Measurements from ENCODE around the gene CLTC. TPM values are rescaled to one million over a fixed set of nuclear protein-coding genes. Genes with fewer than 3 reads are reported as not detected.
"Not testable (repeated sequence)": the region's sequence is repeated elsewhere in the genome, so short reads cannot be mapped to it uniquely, and the experiment has no call there.

Gene CLTC
- 100 to 1,000 TPM; 120 to 232 (median 142) TPM for total RNA-seq
- long read RNA-seq, partial matches to known transcripts: 1 of 4 reads
- long read RNA-seq, other reads (novel, unspliced or antisense): 2 of 4 reads

DNA sequence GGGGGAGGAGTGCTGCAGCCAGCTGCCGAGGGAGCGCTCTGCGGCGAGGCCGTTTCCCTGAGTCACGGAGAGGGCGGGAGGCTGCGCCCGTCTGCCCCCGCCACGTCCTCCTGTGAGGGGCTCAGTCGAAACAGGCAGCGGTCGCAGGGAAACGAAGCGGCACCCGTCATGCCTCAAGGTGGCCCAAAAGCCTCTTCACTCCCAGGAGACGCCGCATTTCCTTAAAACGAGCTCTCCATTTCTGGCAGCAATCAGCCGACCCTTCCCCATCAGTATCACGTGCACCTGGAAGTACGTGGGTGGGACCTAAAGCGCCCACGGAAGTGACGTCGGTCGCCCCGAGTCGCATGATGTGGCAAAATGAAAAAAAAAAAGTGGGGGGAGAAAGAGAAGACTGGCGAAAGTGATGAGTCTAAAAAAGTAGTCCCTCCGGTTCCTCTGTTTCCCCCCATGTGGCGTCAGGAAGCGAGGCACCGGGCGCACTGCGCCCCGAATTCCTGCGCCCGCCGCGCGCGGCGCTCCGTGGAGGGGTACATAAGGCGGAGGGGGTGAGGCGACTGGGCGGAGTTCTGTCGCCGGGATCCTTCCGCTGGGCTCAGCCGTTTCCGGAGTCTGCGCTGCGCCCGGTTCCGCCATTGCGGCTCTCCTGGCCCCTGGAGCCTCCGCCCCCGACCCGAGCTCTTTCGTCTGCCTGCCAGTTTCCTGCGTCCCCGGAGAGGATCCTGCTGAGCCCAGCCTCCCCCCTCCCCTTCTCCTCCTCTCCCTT lies at the start of gene CLTC:
Gene CLTC, plus strand, starts transcription at position 598 of the 766 bp plus-strand sequence. CDS start 237 bp downstream, outside the sequence.
- WGBS (ENCODE audit: insufficient coverage, low coverage, low lambda C conversion rate, missing lambda C conversion rate): under 1% methylated on average over 29 of the region's 65 CpGs
- Histone ChIP-seq H3K9me3 (no peaks in the 10 kb centered on the region), H3K27ac (peak within 1 kb of the TSS; percentile 95 to 99 (median 98)), H3K4me1 (peaks cover 0 to 41% (median 9%) of the 10 kb centered on the region in 4 donors), H3K36me3 (no peaks in the 10 kb centered on the region), H3K4me3 (peak within 1 kb of the TSS; percentile 78 to 84 (median 79)), H3K27me3 (no peaks in the 10 kb centered on the region)
- peak; percentile 95 for TF ChIP-seq POLR2A (IDR thresholded peaks at IDR 0.05)
- TF ChIP-seq, protein P1, sequence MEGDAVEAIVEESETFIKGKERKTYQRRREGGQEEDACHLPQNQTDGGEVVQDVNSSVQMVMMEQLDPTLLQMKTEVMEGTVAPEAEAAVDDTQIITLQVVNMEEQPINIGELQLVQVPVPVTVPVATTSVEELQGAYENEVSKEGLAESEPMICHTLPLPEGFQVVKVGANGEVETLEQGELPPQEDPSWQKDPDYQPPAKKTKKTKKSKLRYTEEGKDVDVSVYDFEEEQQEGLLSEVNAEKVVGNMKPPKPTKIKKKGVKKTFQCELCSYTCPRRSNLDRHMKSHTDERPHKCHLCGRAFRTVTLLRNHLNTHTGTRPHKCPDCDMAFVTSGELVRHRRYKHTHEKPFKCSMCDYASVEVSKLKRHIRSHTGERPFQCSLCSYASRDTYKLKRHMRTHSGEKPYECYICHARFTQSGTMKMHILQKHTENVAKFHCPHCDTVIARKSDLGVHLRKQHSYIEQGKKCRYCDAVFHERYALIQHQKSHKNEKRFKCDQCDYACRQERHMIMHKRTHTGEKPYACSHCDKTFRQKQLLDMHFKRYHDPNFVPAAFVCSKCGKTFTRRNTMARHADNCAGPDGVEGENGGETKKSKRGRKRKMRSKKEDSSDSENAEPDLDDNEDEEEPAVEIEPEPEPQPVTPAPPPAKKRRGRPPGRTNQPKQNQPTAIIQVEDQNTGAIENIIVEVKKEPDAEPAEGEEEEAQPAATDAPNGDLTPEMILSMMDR (IDR thresholded peaks at IDR 0.05): no peak
- intact Hi-C loops (cut with DNase I): no loop called here
- DNase-seq: peak; percentile 92 to 95 (median 94)
- ATAC-seq: peak; percentile 87 to 94 (median 89)

DNA sequence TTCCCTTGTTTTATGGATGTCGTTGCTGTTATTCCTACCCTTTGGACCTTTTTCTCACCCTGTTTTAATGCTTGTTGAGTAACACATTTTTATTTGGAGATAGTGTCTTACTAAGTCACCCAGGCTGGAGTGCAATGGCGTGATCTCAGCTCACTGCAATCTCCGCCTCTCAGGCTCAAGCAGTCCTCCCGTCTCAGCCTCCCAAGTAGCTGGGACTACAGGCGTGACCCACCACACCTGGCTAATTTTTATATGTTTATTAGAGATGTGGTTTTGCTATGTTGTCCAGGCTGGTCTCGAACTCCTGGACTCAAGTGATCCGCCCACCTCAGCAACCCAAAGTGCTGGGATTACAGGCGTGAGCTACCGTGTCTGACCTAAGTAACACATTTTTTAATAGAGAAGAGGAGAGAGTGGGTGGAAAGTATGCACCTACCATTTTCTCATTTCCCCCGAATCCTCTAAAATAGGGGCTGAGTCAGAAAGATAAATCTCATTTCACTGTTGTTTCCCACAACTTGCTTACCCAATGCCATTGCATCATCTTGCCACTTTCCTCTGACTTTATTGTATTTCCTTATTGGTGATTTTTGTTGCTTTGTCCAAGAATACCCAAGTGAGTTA lies 47.3 kb upstream of the CLTC start:
- 84% methylated on average over 10 of the region's 10 CpGs for WGBS (ENCODE audit: insufficient coverage, low coverage, low lambda C conversion rate, missing lambda C conversion rate)
- Histone ChIP-seq H3K27ac (no peak overlapping the region), H3K9me3 (no peaks in the 10 kb centered on the region), H3K4me3 (no peak overlapping the region), H3K4me1 (no peaks in the 10 kb centered on the region), H3K36me3 (peaks cover 0 to 6% (median 0%) of the 10 kb centered on the region in 4 donors), H3K27me3 (no peaks in the 10 kb centered on the region)
- DNase-seq: no peak
- intact Hi-C loops (cut with DNase I): no loop called here
- ATAC-seq: no peak
- TF ChIP-seq, protein P1 (IDR thresholded peaks at IDR 0.05): no peak
- TF ChIP-seq POLR2A (IDR thresholded peaks at IDR 0.05): no peak

GRCh38 chr17:59584168-59584567 lies 35.5 kb upstream of the CLTC start:
- H3K36me3 ChIP-seq; H3K27me3 ChIP-seq; H3K27ac ChIP-seq; ATAC-seq; H3K9me3 ChIP-seq; intact Hi-C loops (cut with DNase I); DNase-seq; H3K4me1 ChIP-seq; H3K4me3 ChIP-seq: not testable (repeated sequence)
- no CpG with 5 or more reads among the region's 1 CpG for WGBS (ENCODE audit: insufficient coverage, low coverage, low lambda C conversion rate, missing lambda C conversion rate)

DNA sequence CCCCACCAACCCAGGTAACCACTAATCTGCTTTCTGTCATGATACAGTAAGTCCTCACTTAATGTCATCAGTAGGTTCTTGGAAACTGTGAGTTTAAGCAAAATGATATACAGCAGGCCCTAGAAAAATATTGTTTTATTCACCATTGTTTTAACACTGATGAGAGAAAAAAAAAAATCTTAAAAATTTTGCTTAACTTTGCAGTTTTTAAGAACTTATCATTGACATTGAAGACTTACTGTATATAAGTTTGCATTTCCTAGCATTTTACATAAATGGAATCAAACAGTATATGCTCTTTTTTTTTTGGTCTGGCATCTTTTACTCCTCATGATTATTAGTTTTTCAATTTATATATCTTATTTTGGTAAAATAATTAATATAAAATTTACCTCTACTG lies 19.5 kb upstream of the CLTC start:
- peaks cover 0 to 21% (median 0%) of the 10 kb centered on the region in 4 donors for H3K36me3 ChIP-seq
- H3K4me1 ChIP-seq: no peaks in the 10 kb centered on the region
- no peaks in the 10 kb centered on the region for H3K9me3 ChIP-seq
- no peak overlapping the region for H3K27ac ChIP-seq
- intact Hi-C loops (cut with DNase I): no loop called here
- TF ChIP-seq POLR2A (IDR thresholded peaks at IDR 0.05): no peak
- TF ChIP-seq, protein P1 (IDR thresholded peaks at IDR 0.05): no peak
- no peak for ATAC-seq
- H3K4me3 ChIP-seq: no peak overlapping the region
- H3K27me3 ChIP-seq: no peaks in the 10 kb centered on the region
- no peak for DNase-seq

DNA sequence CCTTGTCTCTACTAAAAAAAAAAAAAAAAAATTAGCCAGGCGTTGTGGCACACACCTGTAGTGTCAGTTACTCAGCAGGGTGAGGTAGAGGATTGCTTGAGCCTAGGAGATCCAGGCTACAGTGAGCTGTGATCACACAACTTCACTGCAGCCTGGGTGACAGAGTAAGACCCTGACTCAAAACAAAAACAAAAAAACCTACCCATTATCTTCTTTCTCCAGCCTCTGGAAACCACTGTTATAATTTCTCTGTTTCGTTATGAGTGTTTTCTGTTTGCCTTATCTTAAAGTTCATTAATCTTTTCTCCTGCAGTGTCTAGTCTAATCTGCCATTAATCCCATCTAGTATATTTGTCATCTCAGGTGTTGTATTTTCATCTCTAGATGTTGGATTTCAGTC lies 18.6 kb upstream of the CLTC start:
- DNase-seq (no peak), ATAC-seq (no peak)
- peaks cover 0 to 30% (median 2%) of the 10 kb centered on the region in 4 donors for H3K36me3 ChIP-seq
- no peak overlapping the region for H3K27ac ChIP-seq
- no peaks in the 10 kb centered on the region for H3K27me3 ChIP-seq
- no peak overlapping the region for H3K4me3 ChIP-seq
- TF ChIP-seq, protein P1 (IDR thresholded peaks at IDR 0.05): no peak
- no peak for TF ChIP-seq POLR2A (IDR thresholded peaks at IDR 0.05)
- intact Hi-C loops (cut with DNase I): no loop called here
- H3K4me1 ChIP-seq: no peaks in the 10 kb centered on the region
- WGBS (ENCODE audit: insufficient coverage, low coverage, low lambda C conversion rate, missing lambda C conversion rate): 83% methylated on average over 2 of the region's 2 CpGs
- no peaks in the 10 kb centered on the region for H3K9me3 ChIP-seq
